SH-SY5Y (cell line): ENCODE measurements around the gene ST3GAL3.

Source experiments
- GATA2 ChIP-seq: IDR thresholded peaks from 2 replicates; pipeline ENCODE4 v1.6.1; 2011; ENCODE audit warnings: mild to moderate bottlenecking, low read depth, low read length
- GATA3 ChIP-seq: IDR thresholded peaks from 2 replicates; pipeline ENCODE4 v1.6.1; 2011; ENCODE audit warnings: low read depth, mild to moderate bottlenecking, low read length, moderate library complexity

ST3GAL3 gene

DNA sequence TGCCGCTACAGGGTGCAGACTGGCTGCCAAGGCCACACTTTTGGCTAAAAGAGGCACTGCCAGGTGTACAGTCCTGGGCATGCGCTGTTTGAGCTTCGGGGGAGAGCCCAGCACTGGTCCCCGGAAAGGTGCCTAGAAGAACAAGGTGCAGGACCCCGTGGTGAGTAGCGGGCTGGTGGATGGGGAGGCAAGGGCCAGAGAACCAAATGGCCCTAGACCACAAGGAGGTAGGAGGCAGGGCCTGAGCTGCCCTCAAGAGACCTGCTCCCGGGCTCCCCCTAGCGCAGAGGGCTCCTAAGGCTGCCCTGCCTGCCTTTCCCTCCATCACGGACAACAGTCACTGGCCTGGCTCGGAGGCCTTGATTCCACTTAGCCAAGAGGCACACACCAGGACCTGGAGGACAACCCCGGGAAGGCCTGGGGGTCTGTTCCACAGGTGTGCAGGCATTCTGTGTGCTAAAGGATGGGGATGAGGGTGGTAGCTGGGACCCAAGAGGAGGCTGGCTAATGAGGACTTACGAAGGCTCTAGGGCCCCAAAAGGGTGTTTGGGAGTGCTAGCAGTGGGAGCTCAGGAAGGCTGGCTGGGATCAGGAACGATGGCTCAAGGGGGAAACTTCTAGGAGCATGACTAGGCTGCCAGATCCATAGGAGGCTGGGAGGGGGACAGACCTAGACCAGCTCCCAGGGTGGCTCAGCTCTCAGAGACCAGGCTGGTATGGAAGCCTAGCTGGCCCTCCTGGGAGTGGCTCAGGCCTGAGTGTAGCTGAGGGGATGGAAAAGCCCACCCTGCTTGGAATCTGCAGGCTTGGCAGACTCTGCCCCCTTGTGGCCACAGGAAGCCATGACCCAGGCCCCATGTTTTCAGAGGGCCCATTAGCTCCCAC is 227.0 kb downstream of the ST3GAL3 start:
- TF ChIP-seq GATA3 (no peak), GATA2 (no peak)

DNA sequence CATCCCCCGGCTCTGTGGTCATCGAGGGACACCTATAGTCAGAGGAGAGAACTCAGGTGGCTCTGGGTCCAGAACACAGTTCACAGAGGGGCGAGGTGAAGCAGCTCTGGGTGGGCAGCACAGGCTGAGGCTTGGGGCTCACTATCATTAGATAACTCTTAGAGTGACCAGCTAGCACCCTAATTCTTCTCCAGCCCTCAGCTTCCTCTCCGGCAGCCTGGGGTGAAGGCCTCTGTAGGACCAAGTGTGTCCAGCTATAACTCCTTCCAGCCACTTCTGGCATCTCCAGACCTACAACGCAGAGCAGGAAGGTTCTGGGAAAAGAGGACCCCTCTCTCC is 227.6 kb downstream of the ST3GAL3 start:
- TF ChIP-seq GATA3 (no peak), GATA2 (no peak)

DNA sequence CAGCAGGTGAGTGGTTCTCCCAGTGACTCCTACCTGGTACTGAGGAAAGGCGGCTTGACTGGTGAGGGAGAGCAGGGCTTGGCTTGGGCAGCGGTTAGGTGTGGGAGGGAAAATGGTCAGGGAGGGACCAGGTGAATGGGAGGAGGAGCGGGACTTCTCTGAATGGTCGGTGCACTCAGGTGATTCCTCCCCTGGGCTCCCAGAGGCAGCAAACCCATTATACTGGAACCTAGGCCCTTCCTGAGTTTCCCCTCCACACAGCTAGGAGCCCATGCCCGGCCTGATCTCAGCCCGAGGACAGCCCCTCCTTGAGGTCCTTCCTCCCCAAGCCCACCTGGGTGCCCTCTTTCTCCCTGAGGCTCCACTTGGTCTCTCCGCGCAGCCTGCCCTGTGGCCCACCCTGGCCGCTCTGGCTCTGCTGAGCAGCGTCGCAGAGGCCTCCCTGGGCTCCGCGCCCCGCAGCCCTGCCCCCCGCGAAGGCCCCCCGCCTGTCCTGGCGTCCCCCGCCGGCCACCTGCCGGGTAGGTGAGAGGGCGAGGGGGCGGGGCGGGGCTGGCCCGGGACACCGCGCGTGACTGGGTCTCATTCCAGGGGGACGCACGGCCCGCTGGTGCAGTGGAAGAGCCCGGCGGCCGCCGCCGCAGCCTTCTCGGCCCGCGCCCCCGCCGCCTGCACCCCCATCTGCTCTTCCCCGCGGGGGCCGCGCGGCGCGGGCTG is 228.5 kb downstream of the ST3GAL3 start:
- TF ChIP-seq GATA2 (no peak), GATA3 (no peak)

DNA sequence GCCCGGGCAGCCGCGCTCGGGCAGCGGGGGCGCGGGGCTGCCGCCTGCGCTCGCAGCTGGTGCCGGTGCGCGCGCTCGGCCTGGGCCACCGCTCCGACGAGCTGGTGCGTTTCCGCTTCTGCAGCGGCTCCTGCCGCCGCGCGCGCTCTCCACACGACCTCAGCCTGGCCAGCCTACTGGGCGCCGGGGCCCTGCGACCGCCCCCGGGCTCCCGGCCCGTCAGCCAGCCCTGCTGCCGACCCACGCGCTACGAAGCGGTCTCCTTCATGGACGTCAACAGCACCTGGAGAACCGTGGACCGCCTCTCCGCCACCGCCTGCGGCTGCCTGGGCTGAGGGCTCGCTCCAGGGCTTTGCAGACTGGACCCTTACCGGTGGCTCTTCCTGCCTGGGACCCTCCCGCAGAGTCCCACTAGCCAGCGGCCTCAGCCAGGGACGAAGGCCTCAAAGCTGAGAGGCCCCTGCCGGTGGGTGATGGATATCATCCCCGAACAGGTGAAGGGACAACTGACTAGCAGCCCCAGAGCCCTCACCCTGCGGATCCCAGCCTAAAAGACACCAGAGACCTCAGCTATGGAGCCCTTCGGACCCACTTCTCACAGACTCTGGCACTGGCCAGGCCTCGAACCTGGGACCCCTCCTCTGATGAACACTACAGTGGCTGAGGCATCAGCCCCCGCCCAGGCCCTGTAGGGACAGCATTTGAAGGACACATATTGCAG is 229.3 kb downstream of the ST3GAL3 start:
- TF ChIP-seq GATA2: no peak
- TF ChIP-seq GATA3: no peak

DNA sequence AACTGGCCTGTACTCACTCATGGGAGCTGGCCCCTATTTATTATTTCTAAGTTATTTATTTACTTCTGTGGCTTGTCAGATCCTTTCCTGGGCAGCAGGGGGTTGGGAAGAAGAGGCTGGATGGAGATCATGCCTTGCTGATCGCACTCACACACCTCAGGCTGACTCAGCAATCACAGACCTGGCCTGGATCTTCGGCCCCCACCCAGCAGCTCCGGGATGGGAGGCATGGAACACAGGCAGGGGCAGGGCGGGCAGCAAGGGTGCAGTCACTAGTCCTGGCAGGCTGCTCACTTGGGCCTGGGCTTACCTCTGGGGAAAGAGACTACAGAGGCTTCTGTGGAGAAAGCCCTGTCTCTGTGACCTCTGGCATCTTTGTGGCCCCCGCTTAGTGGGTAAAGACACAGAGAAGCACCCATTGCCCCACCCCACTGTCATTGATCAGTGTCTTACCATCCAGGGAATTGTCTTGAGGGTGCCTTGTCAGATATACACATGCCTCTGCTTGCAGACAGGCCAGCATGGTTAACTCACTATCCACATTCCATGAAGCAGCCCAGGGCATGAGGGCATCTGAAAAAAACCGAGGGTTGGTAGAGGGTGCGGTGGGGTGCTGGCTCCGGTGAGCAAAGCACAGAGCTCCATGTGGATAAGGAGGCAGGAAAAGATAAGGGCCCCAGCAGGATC is 230.0 kb downstream of the ST3GAL3 start:
- TF ChIP-seq GATA3 (no peak), GATA2 (0 out of 2 replicates have a peak, but pooled peaks have one; percentile 10)

DNA sequence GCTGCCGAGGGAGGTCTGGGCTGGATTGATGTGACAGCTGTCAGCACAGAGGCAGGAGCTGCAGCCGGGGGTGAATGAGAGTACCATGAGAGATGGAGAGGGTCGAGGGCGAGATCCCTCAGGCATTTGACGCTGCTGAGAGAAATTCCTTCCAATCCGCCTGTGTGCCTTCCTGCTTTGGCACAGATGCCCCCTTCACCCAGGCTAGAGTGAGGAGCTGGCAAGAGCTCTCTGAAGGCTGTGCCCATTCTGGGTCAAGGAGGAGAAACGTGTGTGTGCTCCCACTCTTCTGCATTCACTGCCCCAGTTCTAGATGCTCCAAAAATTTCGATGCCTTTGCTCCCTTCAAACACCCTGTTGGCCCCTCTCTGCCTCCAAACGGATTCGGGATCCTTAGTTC is 231.0 kb downstream of the ST3GAL3 start:
- no peak for TF ChIP-seq GATA2
- no peak for TF ChIP-seq GATA3

DNA sequence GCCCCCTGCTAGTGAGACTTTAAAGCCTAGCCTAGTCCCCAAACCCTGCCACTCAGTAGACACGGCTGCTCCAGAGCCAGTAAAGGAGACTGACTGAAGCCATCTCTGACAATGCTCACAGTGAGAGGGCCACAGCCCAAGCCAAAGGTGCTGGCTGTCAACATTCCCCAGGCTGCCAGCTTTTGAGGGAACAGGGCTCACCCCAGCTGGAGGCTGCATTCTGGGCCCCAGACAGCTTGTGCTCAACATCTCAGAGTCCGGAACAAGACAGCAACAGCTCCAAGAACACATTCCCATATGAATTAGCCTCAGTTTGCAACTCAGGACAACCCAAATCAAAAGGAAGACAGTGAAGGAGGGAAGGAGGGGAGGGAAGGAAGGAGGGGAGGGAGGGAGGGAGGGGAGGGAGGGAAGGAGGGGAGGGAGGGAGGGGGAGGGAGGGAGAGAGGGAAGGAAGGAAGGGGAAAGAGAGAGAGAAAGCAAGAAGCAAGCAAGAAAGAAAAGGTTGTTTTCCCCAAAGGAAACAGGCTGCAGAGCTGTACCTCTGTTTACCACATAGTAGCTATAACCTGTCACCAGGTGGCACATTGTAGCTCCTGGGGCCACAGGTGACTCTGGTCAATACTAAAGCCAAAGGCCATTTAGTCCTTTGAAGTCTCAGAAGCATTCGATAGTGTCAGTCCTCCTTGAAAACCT is 231.7 kb downstream of the ST3GAL3 start:
- TF ChIP-seq GATA3: no peak
- TF ChIP-seq GATA2: no peak

DNA sequence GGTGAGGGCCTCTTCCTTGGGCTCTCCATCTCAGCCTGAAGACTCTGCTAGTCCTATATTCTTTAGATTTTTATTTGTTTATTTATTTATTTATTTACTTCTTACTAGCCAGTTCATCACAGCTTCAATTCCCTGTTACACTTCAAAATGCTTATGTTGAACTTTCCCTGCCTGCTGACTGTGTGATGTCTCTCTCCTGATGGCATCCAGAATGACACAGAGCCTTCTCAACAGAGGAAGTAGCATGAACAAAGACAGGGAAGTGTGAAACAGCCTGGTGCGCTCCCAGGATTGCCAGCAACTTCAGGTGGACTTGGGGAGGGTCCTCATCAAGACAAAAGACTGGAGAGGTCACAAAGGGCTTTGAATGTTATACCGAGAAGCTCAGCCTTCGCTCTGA is 235.1 kb downstream of the ST3GAL3 start:
- TF ChIP-seq GATA3 (no peak), GATA2 (no peak)

DNA sequence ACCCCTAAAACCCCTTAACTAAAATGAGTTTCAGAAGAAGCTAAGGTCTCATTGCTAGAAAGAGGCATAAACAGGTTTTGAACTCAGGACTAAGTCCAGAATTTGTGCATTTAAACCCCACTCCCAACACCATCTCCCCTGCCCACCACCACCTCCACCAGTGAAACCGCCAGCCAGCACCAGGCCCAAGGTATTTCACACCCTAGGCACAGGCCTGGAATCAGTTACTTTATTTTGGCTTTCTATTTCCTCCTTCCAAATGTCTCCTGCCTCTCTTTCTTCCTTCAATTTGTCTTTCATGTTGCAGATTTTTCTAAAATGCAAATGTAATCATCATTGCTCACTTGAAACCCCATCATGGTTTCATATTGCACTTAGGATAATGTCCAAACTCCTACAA is 237.5 kb downstream of the ST3GAL3 start:
- TF ChIP-seq GATA3 (no peak), GATA2 (no peak)

DNA sequence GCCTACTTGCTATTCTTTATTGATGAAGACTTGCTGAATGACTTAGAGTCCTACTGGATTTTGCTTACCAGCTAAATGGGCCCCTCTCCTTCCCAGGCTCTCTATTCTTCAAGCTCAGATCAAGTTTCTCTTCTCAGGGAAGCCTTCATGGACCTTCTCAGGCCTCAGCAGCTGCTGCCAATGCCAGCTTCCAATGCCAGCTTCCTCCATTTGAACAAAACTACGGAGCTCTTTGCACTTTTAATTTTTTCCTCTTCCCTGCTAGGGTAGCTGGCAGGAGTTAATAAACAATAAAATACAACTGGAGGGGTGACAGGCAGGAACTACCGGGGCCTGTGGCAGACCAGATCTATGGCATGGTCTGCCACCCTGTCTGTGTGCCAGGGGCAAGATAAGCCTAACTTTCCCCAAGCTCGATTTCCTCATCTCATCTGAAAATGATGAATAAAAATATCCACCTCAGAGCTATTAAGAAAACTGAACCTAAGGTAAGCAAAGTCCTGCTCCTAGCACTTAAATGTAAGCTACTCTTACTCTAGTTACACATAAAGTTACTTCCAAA is 238.4 kb downstream of the ST3GAL3 start:
- TF ChIP-seq GATA2: no peak
- TF ChIP-seq GATA3: no peak

DNA sequence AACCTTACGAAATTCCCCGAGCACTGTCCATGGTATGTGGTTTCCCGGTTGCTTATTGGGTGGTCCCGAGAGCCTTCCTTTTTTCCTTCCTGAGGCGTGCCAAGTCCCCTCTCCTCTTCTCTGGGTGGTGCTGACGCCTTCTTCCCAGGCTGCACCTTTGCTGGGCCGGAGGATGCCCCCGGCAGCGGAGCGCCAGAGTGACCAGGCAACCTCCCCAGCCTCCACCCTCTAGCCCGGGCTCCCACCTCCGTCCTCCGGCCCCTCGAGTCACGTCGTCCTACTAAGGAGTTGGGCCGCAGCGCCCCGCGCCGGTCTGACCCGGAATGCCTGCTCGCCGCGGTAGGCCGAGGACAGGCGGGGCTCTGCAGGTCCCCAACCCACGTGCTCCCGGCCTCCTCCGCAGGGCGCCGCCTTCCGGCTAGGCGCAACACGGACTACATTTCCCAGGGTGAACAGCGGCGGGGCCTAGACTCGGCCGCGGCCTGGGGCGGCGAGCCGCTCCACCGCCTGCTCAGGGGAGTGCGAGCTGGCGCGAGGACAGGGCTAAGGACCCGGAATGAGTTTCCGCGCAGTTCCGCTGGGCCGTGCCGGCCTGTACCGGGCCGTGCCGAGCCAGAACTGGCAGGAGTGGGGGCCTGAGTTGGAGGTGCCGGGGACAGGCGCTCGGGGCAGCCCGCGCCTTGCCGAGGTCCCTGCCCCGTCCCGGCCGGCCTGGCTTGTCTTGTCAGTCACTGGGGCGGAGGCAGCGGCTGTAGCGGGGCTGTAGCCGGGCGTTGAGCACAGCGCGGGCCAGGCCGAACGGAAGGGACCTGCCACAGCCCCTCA is 239.1 kb downstream of the ST3GAL3 start, which contains the start of gene IPO13:
TSS of gene IPO13 (plus strand) at position 715 of the 825 bp plus-strand sequence. CDS start 651 bp downstream, outside the sequence.
- TF ChIP-seq GATA2 (no peak), GATA3 (no peak)

DNA sequence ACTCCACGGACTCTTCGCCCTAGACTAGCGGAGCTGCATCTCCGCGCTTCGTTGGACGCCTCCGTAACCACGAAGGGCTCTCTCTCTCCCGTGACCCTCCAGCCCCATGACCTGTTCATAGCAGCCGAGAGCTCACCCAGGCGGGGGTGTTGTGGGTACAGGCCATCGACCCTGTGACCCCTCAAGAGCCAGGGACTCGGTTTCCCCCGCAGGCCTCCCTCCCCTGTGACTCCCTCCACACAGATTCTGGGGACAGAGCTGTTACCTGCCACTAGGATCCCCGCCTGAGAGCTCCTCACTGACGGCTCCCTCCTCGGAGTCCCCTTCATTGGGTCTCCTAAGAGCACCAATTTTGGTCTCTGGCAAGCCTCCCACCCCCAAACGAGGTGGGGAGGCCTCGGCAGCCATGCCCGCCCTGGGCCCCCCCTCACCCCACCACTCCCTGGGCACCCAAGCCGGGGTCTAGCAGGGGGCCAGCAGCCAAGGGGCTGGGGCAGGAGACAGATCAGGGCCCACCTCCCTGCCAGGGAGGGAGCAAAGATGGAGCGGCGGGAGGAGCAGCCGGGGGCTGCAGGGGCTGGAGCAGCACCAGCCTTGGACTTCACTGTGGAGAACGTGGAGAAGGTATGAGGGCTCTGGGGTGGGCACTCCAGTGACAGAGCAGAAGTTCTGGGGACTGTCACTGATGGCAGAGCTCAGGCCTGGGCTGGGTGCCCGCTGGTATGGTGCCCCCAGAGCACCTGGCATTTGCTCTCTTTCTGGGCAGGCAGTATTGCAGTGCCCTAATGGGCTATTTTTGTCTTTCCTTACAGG is 239.9 kb downstream of the ST3GAL3 start:
- TF ChIP-seq GATA2 (no peak), GATA3 (no peak)
